Activated effector memory CD4-positive, alpha-beta T cell treated with anti-CD3 and anti-CD28 coated beads, Interleukin-2, amount 50 U/mL, for 16 hours (primary cell): ENCODE measurements around the gene DOK1.
"Not testable (repeated sequence)": the region's sequence is repeated elsewhere in the genome, so short reads cannot be mapped to it uniquely, and the experiment has no call there.

Source experiments
- DNase-seq: peaks from one replicate; pipeline ENCODE4 v3.0.0-alpha.2; 2020

DOK1 gene

GRCh38 chr2:74548900-74549826, 5.4 kb upstream of the DOK1 start:
- no peak for DNase-seq

- no peak for DNase-seq
Observed at GRCh38 chr2:74550231-74550630, 4.3 kb upstream of the DOK1 start.

DNA sequence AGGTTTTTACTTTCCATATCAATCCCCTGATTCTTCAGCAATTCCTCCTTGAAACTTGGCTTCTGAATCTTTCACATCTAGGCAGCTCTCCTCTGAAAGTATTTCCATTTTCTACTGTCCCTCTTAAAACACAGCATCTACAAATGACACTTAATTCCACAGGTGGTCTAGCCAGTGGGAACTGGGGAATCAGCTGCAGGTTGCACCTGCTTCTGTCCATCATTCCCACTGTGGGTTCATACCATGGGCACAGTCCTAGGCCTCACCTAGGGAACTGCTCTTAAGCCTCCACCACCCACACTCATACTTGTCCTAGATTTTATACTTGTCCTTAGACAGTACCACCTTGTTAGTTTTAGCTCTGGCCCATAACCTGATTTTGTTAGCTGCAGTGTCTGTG, 3.0 kb upstream of the DOK1 start:
- DNase-seq, result no peak

GRCh38 chr2:74551942-74552913, 2.3 kb upstream of the DOK1 start:
- no peak for DNase-seq

DNA sequence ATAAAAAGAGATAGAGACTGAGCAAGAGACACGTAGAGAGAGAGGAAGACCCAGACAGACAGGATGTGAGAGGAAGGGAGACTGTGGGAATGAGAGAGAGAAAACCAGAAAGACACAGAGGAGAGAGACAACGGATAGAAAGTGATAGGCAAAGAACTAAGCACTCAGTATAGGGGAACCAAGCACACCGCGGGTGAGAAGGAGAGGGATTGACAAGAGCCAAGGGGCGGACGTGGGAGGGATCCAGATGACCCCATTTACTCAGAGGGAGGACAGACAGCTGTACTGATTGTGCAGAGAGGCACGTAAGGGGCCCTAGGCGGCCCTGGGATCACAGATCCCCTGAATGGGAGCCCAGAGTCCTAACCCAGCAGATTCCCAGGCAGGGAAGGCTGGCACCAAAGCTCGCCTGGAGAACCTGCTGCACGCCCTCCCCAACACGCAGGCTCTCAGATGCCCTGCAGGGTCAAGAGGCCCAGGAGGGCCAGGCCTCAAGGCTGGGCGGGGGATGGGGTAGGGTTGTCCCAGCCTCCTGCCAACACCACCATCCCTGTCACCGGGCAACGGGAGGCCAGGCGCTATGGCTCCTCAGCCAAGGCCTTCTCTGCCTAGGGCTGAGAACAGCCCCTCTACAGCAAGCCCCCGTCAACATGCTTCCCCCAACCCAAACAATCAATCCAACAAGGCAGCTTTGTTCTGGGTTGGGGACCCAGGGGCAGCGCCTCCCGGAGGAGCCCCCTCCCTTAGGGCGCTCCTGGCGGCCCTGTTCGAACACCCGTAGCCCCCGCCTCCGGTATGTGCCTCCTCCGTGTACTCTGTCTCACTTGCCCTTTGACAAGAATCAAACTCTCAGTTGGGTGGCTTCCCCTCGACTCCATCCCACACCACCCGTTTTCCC, 1.4 kb upstream of the DOK1 start:
- DNase-seq, result peak; percentile 66

- peak; percentile 81 for DNase-seq
Observed at GRCh38 chr2:74554820-74555531, 456 bp downstream of the DOK1 start.

- no peak for DNase-seq
Observed at GRCh38 chr2:74555610-74556103, 1.1 kb downstream of the DOK1 start.

GRCh38 chr2:74556159-74556558, 1.6 kb downstream of the DOK1 start:
- DNase-seq, result no peak

DNA sequence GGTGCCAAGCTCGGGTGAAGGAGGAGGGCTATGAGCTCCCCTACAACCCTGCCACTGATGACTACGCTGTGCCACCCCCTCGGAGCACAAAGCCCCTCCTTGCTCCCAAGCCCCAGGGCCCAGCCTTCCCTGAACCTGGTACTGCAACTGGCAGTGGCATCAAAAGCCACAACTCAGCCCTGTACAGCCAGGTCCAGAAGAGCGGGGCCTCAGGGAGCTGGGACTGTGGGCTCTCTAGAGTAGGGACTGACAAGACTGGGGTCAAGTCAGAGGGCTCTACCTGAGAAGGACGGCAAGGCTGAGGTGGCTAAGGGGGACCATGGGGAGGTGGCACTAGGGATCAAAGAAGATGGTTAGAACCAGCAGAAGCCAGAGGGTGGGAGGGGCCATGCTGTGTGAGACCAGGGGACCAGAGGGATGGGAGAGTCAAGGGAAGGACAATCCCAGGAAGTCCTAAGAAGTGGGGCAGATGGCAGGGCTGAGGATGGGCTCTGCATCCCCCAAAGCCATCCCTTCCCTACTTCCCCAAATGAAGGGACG, 2.4 kb downstream of the DOK1 start:
- no peak for DNase-seq

DNA sequence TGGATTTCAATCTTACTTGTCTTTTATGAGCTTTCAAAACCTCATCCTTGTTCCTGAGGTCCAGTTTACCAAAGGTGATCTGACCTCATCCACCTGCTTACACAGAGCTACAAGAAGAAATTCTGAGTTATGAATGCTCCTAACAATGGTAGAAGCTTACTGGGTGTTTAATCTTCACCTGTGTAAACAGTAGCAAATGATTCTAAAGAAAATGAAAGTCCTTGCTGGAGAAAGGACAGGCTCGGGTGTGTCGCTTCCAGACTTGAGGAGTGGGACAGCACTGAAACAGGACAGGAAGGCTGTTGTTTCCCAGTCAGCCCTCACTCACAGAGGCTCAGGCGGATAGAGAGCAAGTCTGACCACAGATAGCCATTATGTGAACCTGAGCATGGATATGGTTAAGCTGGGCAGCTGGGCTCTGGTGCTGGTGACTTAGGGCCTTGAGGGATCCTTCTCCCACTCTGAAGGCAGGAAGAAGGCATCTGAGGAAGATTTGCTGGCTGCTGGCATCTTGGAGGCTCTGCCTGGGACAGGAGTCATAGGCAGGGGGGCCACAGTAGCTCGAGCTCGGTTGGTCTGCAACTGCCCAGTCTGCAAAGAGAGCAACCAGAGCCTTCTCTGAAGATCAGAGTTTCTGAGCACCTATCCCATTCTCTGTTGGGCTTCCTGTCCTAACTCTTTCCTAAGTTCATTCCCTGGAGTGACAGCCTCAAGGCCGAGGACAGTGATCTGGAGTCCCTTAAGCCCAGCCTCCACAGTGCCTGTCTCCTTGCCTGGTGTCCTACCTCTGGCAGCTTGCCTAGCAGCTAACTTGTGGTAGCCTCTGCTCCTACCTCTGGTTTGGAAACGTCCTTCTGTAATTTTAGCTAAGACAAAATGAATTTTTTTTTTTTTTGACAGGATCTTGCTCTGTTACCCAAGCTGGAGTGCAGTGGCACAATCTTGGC, 4.0 kb downstream of the DOK1 start:
- DNase-seq, result no peak

DNA sequence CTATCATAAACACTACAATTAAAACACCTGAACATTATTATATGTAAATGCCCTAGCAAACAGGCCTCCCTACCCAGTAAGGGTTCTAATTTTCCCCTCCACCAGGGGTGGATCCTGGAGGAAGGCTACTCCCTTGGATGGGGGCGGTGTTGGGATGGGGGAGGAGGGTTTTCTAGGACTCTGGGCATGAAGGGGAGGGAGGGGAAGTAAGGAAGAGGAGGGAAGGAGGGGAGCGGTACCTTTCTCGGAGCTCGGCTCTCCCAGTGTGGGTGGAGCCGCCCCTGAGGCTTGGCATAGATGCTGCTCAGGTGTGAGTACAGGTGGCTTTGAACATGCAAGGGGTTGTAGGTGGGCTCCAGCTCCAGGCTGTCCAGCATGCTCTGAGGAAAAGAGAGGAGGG, 5.4 kb downstream of the DOK1 start:
- no peak for DNase-seq

- no peak for DNase-seq
Observed at GRCh38 chr2:74560591-74560990, 6.1 kb downstream of the DOK1 start.

DNA sequence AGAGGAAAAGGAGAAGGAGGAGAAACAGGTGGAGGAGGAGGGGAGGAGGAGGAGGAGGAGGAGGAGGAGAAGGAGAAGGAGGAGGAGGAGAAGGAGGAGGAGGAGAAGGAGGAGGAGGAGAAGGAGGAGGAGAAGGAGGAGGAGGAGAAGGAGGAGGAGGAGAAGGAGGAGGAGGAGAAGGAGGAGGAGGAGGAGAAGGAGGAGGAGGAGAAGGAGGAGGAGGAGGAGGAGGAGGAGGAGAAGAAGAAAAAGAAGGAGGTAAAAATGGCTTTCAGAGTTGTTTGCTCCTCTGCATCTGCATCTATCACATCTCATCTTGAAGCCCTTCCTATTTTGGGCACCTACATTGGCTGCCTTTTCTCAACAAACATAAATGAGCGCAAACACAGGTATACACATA, 6.5 kb downstream of the DOK1 start:
- not testable (repeated sequence) for DNase-seq

DNA sequence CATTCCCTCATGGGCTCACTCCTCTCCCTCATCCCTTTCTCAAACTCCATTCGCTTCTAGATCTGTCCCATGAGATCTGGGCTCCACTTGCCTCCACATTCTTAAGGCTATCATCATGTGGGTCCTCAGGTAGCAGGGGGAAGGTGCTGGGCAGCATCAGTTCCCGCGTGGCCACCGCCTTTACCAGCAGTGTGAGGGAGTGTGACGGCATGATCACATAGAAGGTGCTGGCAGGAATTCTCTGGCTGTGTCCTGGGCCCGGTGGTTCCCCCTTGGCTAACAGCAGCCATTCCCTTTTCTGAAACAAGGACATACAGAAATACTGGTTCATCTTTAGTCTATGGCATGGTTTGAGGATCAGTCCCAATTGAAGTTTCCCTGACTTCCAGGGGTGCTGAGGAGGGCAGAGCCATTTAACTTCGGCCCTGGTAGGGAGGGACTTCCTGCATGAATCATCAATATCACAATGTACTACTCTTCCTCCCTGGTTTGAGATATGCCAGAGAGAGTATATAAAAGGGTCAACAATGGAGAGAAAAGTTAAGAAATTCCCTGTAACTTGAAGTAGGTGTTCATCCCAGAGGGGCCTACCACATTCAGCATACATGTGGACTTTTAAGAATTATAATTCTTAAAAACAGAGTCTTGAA, 7.7 kb downstream of the DOK1 start:
- DNase-seq, result no peak

DNA sequence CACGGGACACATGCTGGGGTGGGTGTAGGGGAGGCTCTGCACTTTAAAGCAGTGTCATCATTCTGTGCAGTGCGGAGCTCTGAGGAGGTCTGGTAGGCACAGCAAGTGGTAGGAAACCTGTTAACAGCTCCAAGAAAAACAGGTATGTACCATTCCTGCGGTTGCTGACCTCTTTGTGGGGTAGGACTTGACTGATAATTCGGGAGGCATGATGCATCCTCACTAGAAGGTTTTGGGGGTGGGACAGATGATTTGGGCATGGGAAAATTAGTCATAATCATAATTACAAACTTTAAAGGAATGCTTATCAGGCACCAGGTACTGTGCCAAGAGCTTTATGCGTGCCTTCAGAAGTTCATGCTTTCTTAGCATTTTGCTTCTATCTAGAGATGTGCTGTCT, 9.7 kb downstream of the DOK1 start:
- no peak for DNase-seq

GRCh38 chr2:74566076-74566753, 11.7 kb downstream of the DOK1 start:
- DNase-seq, result no peak

GRCh38 chr2:74566754-74567085, 12.2 kb downstream of the DOK1 start:
- DNase-seq, result no peak

DNA sequence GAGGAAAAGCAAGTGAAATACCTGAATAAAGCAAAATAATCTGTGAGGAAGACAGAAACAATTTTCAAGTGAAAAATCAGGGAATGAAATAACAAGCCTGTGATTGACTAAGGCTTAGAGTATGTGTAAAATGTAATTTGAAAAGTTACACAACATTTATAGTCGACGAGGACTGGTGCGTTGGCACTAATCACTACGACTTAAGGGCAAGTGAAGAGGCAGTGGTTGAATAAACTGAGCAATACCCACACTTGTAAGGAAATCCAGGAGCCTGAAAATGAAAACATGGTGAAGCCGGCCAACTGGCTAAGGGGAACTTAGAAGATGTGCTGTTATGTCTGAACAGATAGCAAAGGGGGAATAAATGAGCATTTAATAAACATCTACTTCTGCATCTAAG, 13.4 kb downstream of the DOK1 start:
- no peak for DNase-seq

DNA sequence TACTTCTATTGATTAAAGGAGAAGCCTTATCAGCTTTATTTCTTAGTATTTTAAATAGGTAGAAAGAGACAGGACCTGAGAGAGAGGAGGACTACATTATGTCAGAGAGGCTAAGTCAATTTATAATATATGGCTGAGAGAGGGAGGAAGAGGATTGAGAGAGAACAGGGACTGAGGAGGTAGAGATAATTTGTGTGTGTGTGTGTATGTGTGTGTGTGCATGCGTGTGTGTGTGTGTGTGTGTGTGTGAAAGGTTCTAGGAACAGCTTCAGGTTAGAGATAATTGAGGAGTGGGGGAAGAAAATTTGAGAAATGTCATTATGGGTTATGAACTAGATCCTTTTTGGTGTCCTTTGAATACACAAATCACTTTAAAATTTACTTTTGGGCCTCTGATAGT, 15.2 kb downstream of the DOK1 start:
- no peak for DNase-seq
